Activated CD4-positive, CD25-positive, alpha-beta regulatory T cell treated with anti-CD3 and anti-CD28 coated beads, Interleukin-2, amount 50 U/mL, for 16 hours (primary cell): ENCODE measurements around the gene CASQ2.
"Not testable (repeated sequence)": the region's sequence is repeated elsewhere in the genome, so short reads cannot be mapped to it uniquely, and the experiment has no call there.

ENCODE experiments used
- DNase-seq: peaks from one replicate; pipeline ENCODE4 v3.0.0-alpha.2; 2020; ENCODE audit warnings: low read depth, low spot score

The CASQ2 gene

GRCh38 chr1:115781343-115781742 lies 12.8 kb upstream of the CASQ2 start:
- no peak for DNase-seq

DNA sequence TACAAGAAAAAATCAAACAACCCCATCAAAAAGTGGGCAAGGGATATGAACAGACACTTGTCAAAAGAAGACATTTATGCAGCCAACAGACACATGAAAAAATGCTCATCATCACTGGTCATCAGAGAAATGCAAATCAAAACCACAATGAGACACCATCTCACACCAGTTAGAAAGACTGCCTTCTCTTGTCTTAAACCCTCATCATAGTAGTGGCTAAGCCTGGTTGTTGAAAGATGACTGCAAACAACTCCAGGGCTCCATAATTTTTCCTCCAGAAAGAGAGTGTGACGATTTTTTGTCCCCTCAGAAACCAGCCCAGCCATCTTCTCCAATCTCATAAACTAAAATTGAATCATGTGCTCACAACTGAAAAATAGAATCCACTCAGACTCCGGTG lies 12.1 kb upstream of the CASQ2 start:
- not testable (repeated sequence) for DNase-seq

GRCh38 chr1:115779075-115779474 lies 10.6 kb upstream of the CASQ2 start:
- not testable (repeated sequence) for DNase-seq

DNA sequence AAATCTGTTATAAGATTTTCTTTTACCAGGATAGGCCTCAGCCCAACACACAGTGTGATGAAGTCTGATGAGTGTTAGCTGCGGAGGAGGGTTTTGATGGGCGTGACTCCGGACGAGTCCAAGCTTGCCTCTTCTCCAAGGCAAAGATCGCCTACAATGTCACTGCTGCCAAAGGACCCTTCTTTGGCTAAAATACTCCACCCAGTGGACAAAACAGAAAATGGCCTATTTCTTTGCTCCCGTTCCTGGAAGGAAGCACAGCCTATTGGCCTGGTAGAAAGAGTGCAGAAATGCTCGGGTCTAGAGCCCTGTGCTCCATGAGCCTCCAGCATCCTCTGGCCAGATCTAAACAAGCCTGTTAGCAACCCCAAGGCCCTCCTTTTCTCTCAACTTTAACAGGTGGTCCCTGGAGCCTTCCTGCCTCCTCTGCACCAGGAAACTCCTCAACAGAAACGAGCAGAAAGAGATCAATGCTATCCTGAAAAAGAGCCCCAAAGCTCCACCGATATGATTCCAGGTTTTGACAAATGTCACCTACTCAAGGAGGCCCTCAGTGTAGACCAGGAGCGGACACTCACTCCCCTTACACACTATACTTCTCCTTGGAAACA lies 3.4 kb upstream of the CASQ2 start:
- DNase-seq: no peak

- DNase-seq: no peak
These were observed 2.8 kb upstream of the CASQ2 start for GRCh38 chr1:115771094-115771846.

- DNase-seq: no peak
These were observed 1.1 kb downstream of the CASQ2 start for GRCh38 chr1:115767403-115767802.

DNA sequence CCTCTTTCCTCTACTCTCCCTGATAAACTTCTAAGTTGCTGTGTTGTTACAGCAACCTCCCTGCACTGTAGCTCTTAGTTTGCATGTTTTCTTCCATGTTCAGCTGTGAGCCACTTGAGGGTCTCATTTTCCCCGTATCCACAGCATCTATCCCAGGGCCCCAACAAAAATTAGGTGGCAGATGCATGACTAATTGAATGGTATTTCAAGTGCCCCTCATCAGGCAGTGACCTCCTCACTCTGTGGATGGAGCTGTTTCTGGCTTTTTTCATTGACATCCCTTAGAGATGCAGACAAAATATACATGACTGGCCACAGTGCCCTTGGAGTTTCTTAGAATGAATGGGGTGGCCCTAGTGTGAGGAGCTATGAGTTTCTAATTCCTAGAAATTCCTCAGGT lies 3.4 kb downstream of the CASQ2 start:
- no peak for DNase-seq

DNA sequence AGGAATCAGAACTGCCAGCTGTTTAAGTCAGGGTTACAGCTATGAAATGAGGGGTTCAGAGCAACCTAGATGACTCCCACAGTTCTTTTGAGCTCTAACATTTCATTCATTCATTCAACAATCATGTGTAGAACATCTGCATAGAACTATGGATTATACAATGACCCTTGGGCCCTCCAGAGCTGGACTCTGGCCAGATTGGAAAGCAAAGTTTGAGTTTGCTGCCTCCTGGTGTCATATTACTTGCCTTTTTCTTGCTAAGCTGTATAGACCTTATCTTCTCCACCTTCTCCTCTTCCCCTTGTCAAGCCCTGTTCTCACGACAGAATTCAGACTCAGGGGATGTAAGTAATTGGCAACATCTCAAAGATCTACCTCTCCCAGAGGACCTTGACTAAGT lies 4.0 kb downstream of the CASQ2 start:
- no peak for DNase-seq

DNA sequence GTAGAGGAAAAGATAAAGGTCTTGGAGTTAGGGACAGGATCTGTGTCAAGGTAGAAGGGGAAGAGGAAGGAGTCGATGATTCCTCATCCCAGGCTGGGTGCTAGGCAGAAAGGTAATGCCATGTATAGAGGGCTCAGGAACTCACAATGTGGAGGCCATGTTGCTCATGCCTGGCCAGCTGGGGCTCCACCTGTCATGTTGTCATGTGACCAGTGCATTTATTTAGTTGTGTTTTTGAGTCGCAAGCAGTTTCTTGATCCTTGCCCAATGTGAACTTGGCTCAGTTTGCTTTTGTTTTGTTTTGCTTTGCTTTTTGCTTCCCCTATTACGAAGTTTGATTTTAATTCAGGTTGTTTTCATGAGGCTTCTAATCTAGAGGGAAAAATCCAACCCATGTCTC lies 5.7 kb downstream of the CASQ2 start:
- no peak for DNase-seq

GRCh38 chr1:115761601-115762302 lies 6.8 kb downstream of the CASQ2 start:
- DNase-seq: no peak

- no peak for DNase-seq
These were observed 10.7 kb downstream of the CASQ2 start for GRCh38 chr1:115757856-115758255.

GRCh38 chr1:115757326-115757725 lies 11.2 kb downstream of the CASQ2 start:
- DNase-seq: no peak

DNA sequence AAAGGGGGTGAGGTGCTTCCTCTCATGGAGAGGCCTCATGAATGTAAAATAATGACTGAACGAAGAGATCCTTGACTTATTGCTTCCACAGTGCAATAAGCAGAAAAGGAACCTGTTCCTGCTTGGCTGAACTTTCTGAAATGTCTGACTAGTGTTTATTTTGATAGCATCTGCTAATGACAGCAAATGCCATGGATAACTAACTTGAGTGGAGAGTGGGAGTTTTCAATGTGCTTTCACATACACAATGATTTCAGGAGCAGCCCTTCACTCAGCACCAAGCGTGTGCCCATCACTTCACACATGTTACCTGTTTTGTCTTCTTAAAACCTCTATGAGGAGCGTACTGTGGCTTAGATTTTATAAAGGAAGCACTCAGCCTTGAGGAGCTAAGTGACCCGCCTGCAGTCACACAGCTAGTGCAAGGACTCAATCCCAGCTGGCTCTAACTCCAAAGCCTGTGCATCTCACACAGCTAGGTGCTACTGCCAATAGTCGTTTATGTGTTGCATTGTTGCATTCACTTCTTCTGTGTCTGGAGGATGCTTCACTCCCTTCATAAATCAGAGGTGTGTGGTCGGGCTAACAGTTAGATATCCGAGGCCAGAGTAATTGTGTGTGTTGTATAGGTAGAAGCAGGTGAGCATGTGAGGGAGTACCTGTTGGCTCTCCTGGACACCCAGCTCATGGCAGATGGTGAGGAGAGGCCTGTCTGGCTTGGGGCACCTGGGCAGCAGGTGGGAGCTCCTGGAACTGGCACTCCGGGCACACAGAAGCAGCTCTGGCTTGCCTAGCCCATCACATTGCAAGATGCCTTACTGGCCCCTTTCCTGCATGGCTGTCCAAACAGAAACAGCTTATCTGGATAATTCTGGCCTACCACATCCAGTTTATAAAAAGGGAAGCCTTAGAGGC lies 12.8 kb downstream of the CASQ2 start:
- DNase-seq: no peak

DNA sequence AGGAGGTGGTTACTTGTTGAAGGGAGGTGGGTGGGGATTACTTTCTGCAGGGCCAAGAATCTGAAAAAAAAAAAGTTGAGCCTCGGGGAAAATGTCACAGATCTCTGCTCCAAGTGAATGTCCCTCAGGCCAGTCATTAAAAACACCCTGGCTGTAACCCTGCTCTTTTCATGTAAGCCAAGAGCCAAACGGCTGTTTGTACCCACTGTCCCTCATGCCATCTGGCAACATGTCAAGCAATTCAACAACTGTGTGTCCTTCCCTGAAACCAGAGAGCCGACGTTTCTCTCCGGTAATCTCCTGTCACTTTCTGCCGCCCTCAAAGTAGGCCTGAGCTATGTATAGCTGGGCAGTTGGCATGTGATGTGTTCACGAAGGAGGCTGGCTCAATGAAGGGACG lies 14.7 kb downstream of the CASQ2 start:
- no peak for DNase-seq

- no peak for DNase-seq
These were observed 15.2 kb downstream of the CASQ2 start for GRCh38 chr1:115753361-115753760.

- no peak for DNase-seq
These were observed 19.9 kb downstream of the CASQ2 start for GRCh38 chr1:115748401-115749150.

DNA sequence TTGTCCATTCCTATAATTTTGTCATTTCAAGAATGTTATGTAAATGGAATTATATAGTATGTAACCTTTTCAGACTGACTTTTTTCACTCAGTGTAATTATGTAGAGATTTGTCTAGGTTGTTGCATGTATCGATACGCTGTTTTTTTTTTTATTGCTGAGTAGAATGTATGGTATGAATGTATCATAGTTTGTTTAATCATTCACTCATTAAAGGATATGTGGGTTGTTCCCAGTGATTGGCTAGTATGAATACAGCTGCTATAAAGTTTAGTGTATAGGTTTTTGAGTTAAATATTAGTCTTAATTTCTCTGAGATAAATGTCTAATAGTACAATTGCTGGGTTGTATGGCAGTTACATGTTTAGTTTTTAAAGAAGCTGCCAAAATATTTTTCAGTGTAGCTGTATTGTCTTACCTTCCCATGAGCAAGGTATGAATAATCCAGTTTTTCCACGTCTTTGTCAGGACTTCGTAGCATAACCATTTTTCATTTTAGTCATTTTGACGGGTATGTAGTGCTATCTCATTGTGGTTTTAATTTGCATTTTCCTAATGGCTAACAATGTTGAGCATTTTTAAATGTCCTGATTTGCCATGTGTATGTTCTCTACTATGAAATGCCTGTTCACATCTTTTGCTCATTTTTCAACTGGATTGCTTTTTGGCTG lies 22.4 kb downstream of the CASQ2 start:
- no peak for DNase-seq

DNA sequence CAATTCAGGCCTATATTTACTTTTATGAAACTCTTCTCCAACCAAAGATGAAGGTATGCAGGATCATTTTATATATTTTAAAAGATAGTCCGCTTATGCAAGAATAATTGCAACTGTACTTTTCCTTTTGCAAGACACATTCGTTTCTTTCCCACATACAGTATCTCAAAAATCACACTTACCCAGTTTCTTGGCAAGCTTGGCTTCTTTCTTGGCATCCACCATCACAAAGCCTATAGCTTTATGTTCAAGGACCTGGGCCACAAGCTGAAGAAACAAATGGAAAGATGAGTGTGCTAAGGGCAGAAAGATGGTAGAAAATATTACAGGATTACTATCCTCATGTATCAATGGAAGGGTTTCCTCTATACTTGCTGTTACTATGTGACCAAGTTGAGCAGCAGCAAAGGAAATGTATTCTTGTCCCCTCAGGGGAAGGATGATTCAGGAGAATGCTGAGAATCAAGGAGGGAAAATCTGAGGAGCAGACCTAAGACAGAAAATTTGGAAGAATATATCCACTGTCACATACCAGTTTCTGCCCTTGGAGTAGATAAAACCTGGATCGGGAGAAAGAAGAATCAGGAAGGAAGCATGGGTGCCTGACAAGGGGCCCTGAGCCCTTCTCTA lies 23.8 kb downstream of the CASQ2 start:
- no peak for DNase-seq

DNA sequence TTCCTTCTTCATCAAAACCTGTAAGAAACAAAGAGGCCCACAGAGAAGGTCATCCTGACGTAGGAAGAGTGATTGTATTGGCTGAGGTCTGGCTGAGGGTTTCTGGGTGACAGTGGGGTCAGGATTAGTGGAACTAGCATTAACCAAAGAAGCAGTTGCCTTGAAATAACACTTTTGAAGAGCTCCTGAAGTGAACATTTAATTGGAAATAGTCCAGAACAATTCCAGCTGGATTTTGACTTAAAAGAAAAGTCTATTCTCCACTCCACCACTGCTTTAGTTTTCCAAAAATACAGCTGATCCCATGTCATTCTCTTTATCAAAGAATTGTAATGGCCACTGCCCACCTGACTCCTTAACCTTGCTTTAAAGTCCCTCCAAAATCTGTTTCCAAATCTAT lies 27.7 kb downstream of the CASQ2 start:
- DNase-seq: no peak

GRCh38 chr1:115732316-115732715 lies 36.2 kb downstream of the CASQ2 start:
- DNase-seq: no peak
